HEK293T (cell line): ENCODE measurements around the gene C9orf43.

Experiments used
- CTCF ChIA-PET: fragments of 350-600 bp; formaldehyde crosslinking; extraction: SDS; loops from one replicate; lab custom pipeline; 2021; ENCODE audit warnings: antibody characterized with exemption, inconsistent platforms; lab: Yijun Ruan, JAX
- POLR2A ChIA-PET: fragments of 350-600 bp; formaldehyde crosslinking; extraction: SDS; loops from one replicate; lab custom pipeline; 2020; ENCODE audit warnings: antibody characterized with exemption, inconsistent platforms; lab: Yijun Ruan, JAX
- DNase-seq: peaks from one replicate; pipeline ENCODE4 v3.0.0; 2012; ENCODE audit warnings: mixed read lengths; ENCODE audit errors: extremely low spot score
- ARNT ChIP-seq: fragments of 450-650 bp; IDR thresholded peaks from 2 replicates; pipeline ENCODE4 v1.6.1; 2017; ENCODE audit warnings: mild to moderate bottlenecking
- BHLHE40 ChIP-seq: fragments of 450-650 bp; IDR thresholded peaks from 2 replicates; pipeline ENCODE4 v1.6.1; 2016; ENCODE audit warnings: mild to moderate bottlenecking, moderate library complexity, borderline replicate concordance
- CTBP1 ChIP-seq: fragments of 450-650 bp; IDR thresholded peaks from 2 replicates; pipeline ENCODE4 v1.6.1; 2016; ENCODE audit warnings: borderline replicate concordance
- ELF4 ChIP-seq: fragments of 450-650 bp; IDR thresholded peaks from 2 replicates; pipeline ENCODE4 v1.6.1; 2017; ENCODE audit warnings: antibody characterized with exemption
- FOXA1 ChIP-seq: fragments of 450-650 bp; IDR thresholded peaks from 2 replicates; pipeline ENCODE4 v1.6.1; 2016; ENCODE audit warnings: mild to moderate bottlenecking
- FOXK2 ChIP-seq: fragments of 450-650 bp; IDR thresholded peaks from 2 replicates; pipeline ENCODE4 v1.6.1; 2016; ENCODE audit warnings: mild to moderate bottlenecking
- FOXM1 ChIP-seq: fragments of 450-650 bp; IDR thresholded peaks from 2 replicates; pipeline ENCODE4 v1.6.1; 2017; ENCODE audit warnings: mild to moderate bottlenecking, borderline replicate concordance
- HDGF ChIP-seq: fragments of 450-650 bp; IDR thresholded peaks from 2 replicates; pipeline ENCODE4 v1.6.1; 2017; ENCODE audit warnings: antibody characterized with exemption, borderline replicate concordance
- L3MBTL2 ChIP-seq: fragments of 450-650 bp; conservative IDR thresholded peaks from 2 replicates; pipeline ENCODE4 v1.6.1; 2016; ENCODE audit warnings: mild to moderate bottlenecking
- LEF1 ChIP-seq: fragments of 450-650 bp; IDR thresholded peaks from 2 replicates; pipeline ENCODE4 v1.6.1; 2017; ENCODE audit warnings: mild to moderate bottlenecking, borderline replicate concordance
- NFRKB ChIP-seq: fragments of 450-650 bp; IDR thresholded peaks from 2 replicates; pipeline ENCODE4 v1.6.1; 2016; ENCODE audit warnings: mild to moderate bottlenecking, moderate library complexity
- PKNOX1 ChIP-seq: fragments of 450-650 bp; IDR thresholded peaks from 2 replicates; pipeline ENCODE4 v1.6.1; 2016
- SP1 ChIP-seq: fragments of 450-650 bp; IDR thresholded peaks from 2 replicates; pipeline ENCODE4 v1.6.1; 2017
- SUZ12 ChIP-seq: fragments of 450-650 bp; IDR thresholded peaks from 2 replicates; pipeline ENCODE4 v1.6.1; 2016; ENCODE audit warnings: mild to moderate bottlenecking
- TARDBP ChIP-seq: fragments of 450-650 bp; IDR thresholded peaks from 2 replicates; pipeline ENCODE4 v1.6.1; 2016
- ZNF384 ChIP-seq: fragments of 450-650 bp; IDR thresholded peaks from 2 replicates; pipeline ENCODE4 v1.6.1; 2016

C9orf43 gene

DNA sequence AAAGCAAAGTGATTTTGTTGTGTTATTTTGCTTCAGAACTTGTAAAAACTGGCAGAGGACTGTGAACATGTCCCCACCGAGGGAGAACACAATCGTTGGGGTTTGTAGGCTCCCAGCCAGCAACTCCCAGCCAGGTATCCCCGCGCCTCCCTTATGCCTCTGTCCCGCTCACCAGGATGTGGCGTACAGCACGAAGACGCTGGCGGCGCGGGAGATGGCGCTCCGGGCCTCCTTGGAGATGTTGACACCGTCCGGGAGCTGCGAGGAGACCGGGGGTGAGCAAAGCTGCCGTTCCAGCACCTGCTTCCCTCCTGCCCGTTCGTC is 702 bp upstream of the C9orf43 start:
- ChIA-PET POLR2A (interaction anchor here (0.7 to 2.2 kb wide), 32 partner anchors 9 to 193 kb away, joined by 3 to 33 read pairs (median 4); partner anchors contain the start of genes ALAD, CDC26, HDHD3 and PRPF4), CTCF (interaction anchor here (2.6 kb wide), 1 partner anchor 9 kb away, joined by 9 read pairs; the partner anchor contains the start of gene ALAD)
- TF ChIP-seq HDGF (no peak), CTBP1 (no peak), FOXM1 (no peak), TARDBP (no peak), PKNOX1 (no peak), BHLHE40 (no peak), L3MBTL2 (no peak), FOXK2 (no peak), SP1 (no peak), NFRKB (no peak), FOXA1 (no peak), ZNF384 (no peak), ARNT (no peak), ELF4 (no peak), LEF1 (no peak), SUZ12 (no peak)
- no peak for DNase-seq

GRCh38 chr9:113416149-113416721 is 5.7 kb downstream of the C9orf43 start:
- CTCF ChIA-PET: interaction anchor here (0.7 kb wide), 2 partner anchors 101 to 684 kb away, joined by 3 to 5 read pairs; no protein-coding TSS in a partner anchor
- DNase-seq: no peak
- POLR2A ChIA-PET: no interaction called here
- TF ChIP-seq LEF1: no peak
- TF ChIP-seq PKNOX1: no peak
- TF ChIP-seq HDGF: no peak
- TF ChIP-seq NFRKB: no peak
- no peak for TF ChIP-seq FOXK2
- no peak for TF ChIP-seq ZNF384

DNA sequence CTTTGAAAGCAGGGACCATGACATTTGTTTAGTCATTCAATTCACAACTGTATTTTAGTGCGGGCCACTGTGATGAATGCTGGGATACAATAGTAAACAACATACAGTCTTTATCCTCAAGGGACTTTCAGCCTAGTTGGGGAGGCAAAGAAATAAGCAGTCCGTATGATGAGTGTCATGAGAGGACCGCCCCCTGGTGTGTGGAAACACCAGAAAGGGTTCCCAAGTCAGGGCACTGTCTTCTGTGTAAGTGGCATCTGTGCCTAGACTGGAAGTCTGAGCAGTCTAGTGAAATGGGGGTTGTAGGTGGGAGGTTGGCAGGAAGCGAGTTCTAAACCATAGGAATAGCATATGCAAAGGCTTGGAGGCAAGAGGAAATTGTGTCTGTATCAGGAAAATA is 6.8 kb downstream of the C9orf43 start:
- no peak for TF ChIP-seq SP1
- no peak for TF ChIP-seq FOXM1
- TF ChIP-seq ZNF384: no peak
- TF ChIP-seq CTBP1: no peak
- no peak for TF ChIP-seq ARNT
- TF ChIP-seq FOXA1: no peak
- no peak for TF ChIP-seq NFRKB
- TF ChIP-seq PKNOX1: no peak
- TF ChIP-seq HDGF: no peak
- ChIA-PET POLR2A (no interaction called here), CTCF (no interaction called here)
- no peak for DNase-seq

DNA sequence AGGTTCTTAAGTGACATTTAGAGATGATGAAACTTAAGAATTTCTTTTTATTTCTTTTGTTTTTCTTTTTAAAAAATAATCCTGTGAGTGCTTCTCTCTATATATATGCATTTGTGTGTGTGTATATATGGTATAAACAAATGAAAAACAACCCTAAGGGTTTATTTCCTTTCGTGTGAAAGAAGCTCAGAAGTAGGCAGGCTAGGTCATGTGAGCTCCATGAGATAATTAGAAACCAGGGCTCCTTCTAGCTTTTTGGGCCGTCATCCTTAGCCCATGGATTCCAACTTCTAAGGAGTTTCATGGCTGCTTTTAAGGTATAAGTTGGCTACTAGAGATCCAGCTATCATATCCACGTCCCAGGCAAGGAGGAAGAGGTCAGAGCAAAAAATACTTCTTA is 11.2 kb downstream of the C9orf43 start:
- ChIA-PET CTCF (no interaction called here), POLR2A (interaction anchor here (2.2 kb wide), 1 partner anchor 12 kb away, joined by 9 read pairs; the partner anchor contains the start of genes C9orf43 and POLE3)
- DNase-seq: no peak
- TF ChIP-seq SP1 (no peak), ARNT (no peak), CTBP1 (no peak), L3MBTL2 (no peak), ZNF384 (no peak), HDGF (no peak), SUZ12 (no peak), FOXK2 (no peak), NFRKB (no peak), ELF4 (no peak), BHLHE40 (no peak), LEF1 (no peak), PKNOX1 (no peak), FOXA1 (no peak), FOXM1 (no peak)

DNA sequence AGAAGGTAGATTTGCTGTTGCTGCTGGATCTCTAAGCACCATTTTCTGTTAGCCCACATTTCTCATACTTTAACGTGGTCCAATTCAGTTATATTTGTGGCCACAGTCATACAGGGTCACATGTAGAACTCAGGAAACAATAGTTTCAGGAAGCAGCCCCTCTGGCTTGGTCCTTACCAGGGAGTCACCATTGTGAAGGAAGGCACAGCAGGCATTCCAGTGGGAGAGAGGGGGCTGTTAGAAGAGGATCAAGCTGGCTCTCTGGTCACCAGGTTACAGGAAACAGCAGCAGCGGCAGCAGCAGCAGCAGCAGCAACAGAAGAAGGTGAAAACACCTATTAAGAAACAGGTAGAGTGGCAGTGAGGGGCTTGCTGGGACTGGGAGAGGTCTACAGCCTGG is 14.5 kb downstream of the C9orf43 start:
- TF ChIP-seq CTBP1: no peak
- no peak for TF ChIP-seq TARDBP
- TF ChIP-seq BHLHE40: no peak
- no peak for TF ChIP-seq LEF1
- no peak for TF ChIP-seq HDGF
- TF ChIP-seq FOXM1: no peak
- TF ChIP-seq NFRKB: no peak
- ChIA-PET CTCF (no interaction called here), POLR2A (interaction anchor here (1.0 kb wide), 1 partner anchor 15 kb away, joined by 3 read pairs; the partner anchor contains the start of genes C9orf43 and POLE3)
- DNase-seq: no peak

GRCh38 chr9:113426701-113427100 is 16.2 kb downstream of the C9orf43 start:
- DNase-seq: no peak
- no peak for TF ChIP-seq FOXK2
- no peak for TF ChIP-seq SP1
- no peak for TF ChIP-seq ZNF384
- TF ChIP-seq CTBP1: no peak
- TF ChIP-seq TARDBP: no peak
- no peak for TF ChIP-seq L3MBTL2
- no peak for TF ChIP-seq FOXM1
- TF ChIP-seq HDGF: no peak
- no peak for TF ChIP-seq LEF1
- TF ChIP-seq NFRKB: no peak
- ChIA-PET CTCF (no interaction called here), POLR2A (interaction anchor here (0.9 kb wide), 1 partner anchor 17 kb away, joined by 4 read pairs; the partner anchor contains the start of genes C9orf43 and POLE3)
